Fibroblast of mammary gland (primary cell): ENCODE measurements around the gene CEMIP2.

Source experiments
- DNase-seq: peaks from one replicate; pipeline ENCODE4 v3.0.0-alpha.2; 2010; ENCODE audit warnings: low read depth
- H3K4me3 ChIP-seq: 2 replicates; pipeline ENCODE4 v1.5.1; 2011; ENCODE audit warnings: low read depth, mild to moderate bottlenecking, low read length, moderate library complexity; ENCODE audit not compliant: control insufficient read depth
- CTCF ChIP-seq: conservative IDR thresholded peaks from 2 replicates; pipeline ENCODE4 v1.5.1; 2011; ENCODE audit warnings: low read depth, low read length, inconsistent platforms; ENCODE audit not compliant: control insufficient read depth, insufficient read depth

Gene CEMIP2

DNA sequence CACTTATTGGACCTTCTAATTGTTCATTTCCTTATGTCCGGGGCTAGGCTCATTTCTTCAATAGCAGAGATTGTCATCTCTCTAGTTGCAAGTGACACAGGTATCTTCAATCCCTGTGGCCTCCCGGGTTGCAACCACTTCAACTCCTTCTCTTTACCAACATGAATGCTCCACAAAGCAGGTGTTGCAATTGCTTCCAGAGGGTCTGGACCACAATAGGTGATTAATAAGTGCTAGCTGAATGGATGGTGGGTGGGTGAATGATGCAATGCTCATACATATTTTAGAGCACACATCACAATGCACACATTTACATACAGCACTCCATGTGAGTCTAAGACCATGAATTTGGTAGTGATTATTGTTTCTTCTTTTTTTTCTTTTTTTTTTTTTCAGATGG lies 2.6 kb downstream of the CEMIP2 start:
- peak; percentile 69 for DNase-seq
- TF ChIP-seq CTCF: no peak
- H3K4me3 ChIP-seq: no peak overlapping the region

DNA sequence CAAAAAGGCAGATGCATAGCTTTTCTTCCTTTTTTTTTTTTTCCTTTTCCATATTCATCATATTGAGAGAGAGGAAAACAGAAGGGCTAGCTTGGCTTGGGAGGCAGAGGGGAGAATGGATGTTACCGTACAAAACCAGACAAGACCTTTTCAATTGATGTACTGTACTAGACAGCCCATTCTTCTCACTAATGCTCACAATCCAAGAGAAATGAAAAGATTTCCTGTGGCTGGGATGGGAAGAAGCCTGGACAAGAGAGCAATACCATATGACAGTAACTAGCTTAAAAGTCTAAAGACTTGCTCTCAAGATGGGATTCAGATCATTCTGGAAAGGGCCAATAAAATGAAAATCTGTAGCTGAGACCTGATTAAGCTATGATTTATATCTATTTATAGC lies 3.4 kb downstream of the CEMIP2 start:
- no peak for DNase-seq
- TF ChIP-seq CTCF: no peak
- no peak overlapping the region for H3K4me3 ChIP-seq

GRCh38 chr9:71764463-71764862 lies 3.9 kb downstream of the CEMIP2 start:
- no peak for DNase-seq

DNA sequence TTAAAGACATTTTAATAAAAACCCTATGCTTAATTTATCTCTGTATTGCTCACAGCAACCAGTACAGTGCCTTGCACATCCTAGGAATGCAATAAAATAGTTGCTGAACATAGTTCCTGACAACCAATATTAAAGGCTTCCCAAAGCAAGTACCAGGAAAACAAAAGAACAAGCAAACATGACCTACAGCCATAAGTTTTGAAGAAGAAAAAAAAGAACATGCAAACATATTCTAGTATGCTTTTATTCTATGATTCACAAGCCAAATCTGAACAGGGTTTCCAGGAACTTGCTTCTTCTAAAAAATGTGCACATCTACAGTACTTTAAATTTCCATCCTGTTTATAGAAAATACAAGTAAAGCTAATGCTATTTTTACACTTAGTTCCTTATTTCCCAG lies 4.5 kb downstream of the CEMIP2 start:
- DNase-seq: peak; percentile 54
- no peak overlapping the region for H3K4me3 ChIP-seq
- no peak for TF ChIP-seq CTCF

More at GRCh38 chr9:71764463-71764862, 3.9 kb downstream of the CEMIP2 start:
- no peak overlapping the region for H3K4me3 ChIP-seq
- TF ChIP-seq CTCF: no peak

- peak; percentile 83 for DNase-seq
- H3K4me3 ChIP-seq: no peak overlapping the region
- no peak for TF ChIP-seq CTCF
Observed at GRCh38 chr9:71762900-71763653, 5.2 kb downstream of the CEMIP2 start.

DNA sequence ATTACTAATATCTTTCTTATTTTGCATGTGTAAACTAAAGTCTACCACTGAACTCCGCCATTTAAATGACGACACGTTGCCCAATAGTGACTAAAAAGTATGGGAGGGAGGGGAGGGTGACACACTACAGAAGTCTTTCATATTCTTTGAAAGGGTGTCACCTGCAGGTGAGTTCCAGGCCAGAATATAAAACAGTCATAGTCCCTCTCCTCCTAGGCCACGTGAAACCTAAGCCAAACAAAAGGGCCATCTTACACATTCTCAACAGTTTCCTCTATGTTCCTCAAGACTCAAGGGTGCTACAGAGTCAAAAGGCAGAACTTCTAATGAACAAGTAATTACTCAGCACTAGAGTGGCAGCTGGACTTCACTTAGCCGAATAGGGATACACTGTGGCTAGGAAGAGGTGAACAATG lies 6.4 kb downstream of the CEMIP2 start:
- no peak for TF ChIP-seq CTCF
- no peak overlapping the region for H3K4me3 ChIP-seq
- DNase-seq: no peak
